ENCODE measurements around the gene OR10A3. TPM values are rescaled to one million over a fixed set of nuclear protein-coding genes. Genes with fewer than 3 reads are reported as not detected.

Gene OR10A3
- polyA plus RNA-seq, 2 donors, result not detected

- 44 to 47% methylated on average over 1 of the region's 1 CpG for WGBS, 2 donors
- Histone ChIP-seq H3K27ac (ENCODE audit: low read depth in 2 of 2, low read length in 1 of 2) (no peak overlapping the region), H3K27me3 (ENCODE audit: control insufficient read depth in 1 of 2, insufficient read depth in 2 of 2, low read length in 2 of 2) (no peaks in the 10 kb centered on the region)
These were observed 45.3 kb downstream of the OR10A3 start for GRCh38 chr11:7896009-7896785.

GRCh38 chr11:7894251-7894650, 47.3 kb downstream of the OR10A3 start:
- H3K9me3 ChIP-seq (ENCODE audit: control insufficient read depth in 2 of 2, insufficient read depth in 1 of 2, low read depth in 1 of 2, low read length in 1 of 2), result no peaks in the 10 kb centered on the region
- H3K27ac ChIP-seq (ENCODE audit: low read depth in 2 of 2, low read length in 1 of 2), result no peak overlapping the region
- H3K4me1 ChIP-seq (ENCODE audit: control insufficient read depth in 2 of 2, insufficient read depth in 2 of 2, low read length in 1 of 2), result no peaks in the 10 kb centered on the region
- H3K4me3 ChIP-seq (ENCODE audit: low read depth in 1 of 2, low read length in 2 of 2), result no peak overlapping the region
- H3K36me3 ChIP-seq (ENCODE audit: control insufficient read depth in 2 of 2, insufficient read depth in 2 of 2, low read length in 1 of 2), result no peaks in the 10 kb centered on the region
- no peaks in the 10 kb centered on the region for H3K27me3 ChIP-seq (ENCODE audit: control insufficient read depth in 1 of 2, insufficient read depth in 2 of 2, low read length in 2 of 2)
- WGBS, 2 donors, result 60 to 67% methylated on average over 3 of the region's 3 CpGs

More at GRCh38 chr11:7896009-7896785, 45.3 kb downstream of the OR10A3 start:
- H3K9me3 ChIP-seq (ENCODE audit: control insufficient read depth in 2 of 2, insufficient read depth in 1 of 2, low read depth in 1 of 2, low read length in 1 of 2), result no peaks in the 10 kb centered on the region
- no peaks in the 10 kb centered on the region for H3K36me3 ChIP-seq (ENCODE audit: control insufficient read depth in 2 of 2, insufficient read depth in 2 of 2, low read length in 1 of 2)
- no peak overlapping the region for H3K4me3 ChIP-seq (ENCODE audit: low read depth in 1 of 2, low read length in 2 of 2)
- no peaks in the 10 kb centered on the region for H3K4me1 ChIP-seq (ENCODE audit: control insufficient read depth in 2 of 2, insufficient read depth in 2 of 2, low read length in 1 of 2)

GRCh38 chr11:7893796-7894195, 47.7 kb downstream of the OR10A3 start:
- Histone ChIP-seq H3K4me3 (ENCODE audit: low read depth in 1 of 2, low read length in 2 of 2) (no peak overlapping the region), H3K4me1 (ENCODE audit: control insufficient read depth in 2 of 2, insufficient read depth in 2 of 2, low read length in 1 of 2) (no peaks in the 10 kb centered on the region), H3K27me3 (ENCODE audit: control insufficient read depth in 1 of 2, insufficient read depth in 2 of 2, low read length in 2 of 2) (no peaks in the 10 kb centered on the region), H3K36me3 (ENCODE audit: control insufficient read depth in 2 of 2, insufficient read depth in 2 of 2, low read length in 1 of 2) (no peaks in the 10 kb centered on the region), H3K27ac (ENCODE audit: low read depth in 2 of 2, low read length in 1 of 2) (no peak overlapping the region), H3K9me3 (ENCODE audit: control insufficient read depth in 2 of 2, insufficient read depth in 1 of 2, low read depth in 1 of 2, low read length in 1 of 2) (no peaks in the 10 kb centered on the region)
- WGBS, 2 donors, result 68 to 83% methylated on average over 2 of the region's 2 CpGs

GRCh38 chr11:7892840-7893254, 48.7 kb downstream of the OR10A3 start:
- H3K27ac ChIP-seq (ENCODE audit: low read depth in 2 of 2, low read length in 1 of 2), result no peak overlapping the region
- WGBS, 2 donors, result 4 to 5% methylated on average over 2 of the region's 2 CpGs
- H3K27me3 ChIP-seq (ENCODE audit: control insufficient read depth in 1 of 2, insufficient read depth in 2 of 2, low read length in 2 of 2), result no peaks in the 10 kb centered on the region

GRCh38 chr11:7892059-7892699, 49.3 kb downstream of the OR10A3 start:
- Histone ChIP-seq H3K27me3 (ENCODE audit: control insufficient read depth in 1 of 2, insufficient read depth in 2 of 2, low read length in 2 of 2) (no peaks in the 10 kb centered on the region), H3K36me3 (ENCODE audit: control insufficient read depth in 2 of 2, insufficient read depth in 2 of 2, low read length in 1 of 2) (no peaks in the 10 kb centered on the region), H3K27ac (ENCODE audit: low read depth in 2 of 2, low read length in 1 of 2) (no peak overlapping the region), H3K4me3 (ENCODE audit: low read depth in 1 of 2, low read length in 2 of 2) (no peak overlapping the region), H3K4me1 (ENCODE audit: control insufficient read depth in 2 of 2, insufficient read depth in 2 of 2, low read length in 1 of 2) (no peaks in the 10 kb centered on the region), H3K9me3 (ENCODE audit: control insufficient read depth in 2 of 2, insufficient read depth in 1 of 2, low read depth in 1 of 2, low read length in 1 of 2) (no peaks in the 10 kb centered on the region)
- WGBS, 2 donors, result 49 to 60% methylated on average over 6 of the region's 6 CpGs

More at GRCh38 chr11:7892840-7893254, 48.7 kb downstream of the OR10A3 start:
- H3K36me3 ChIP-seq (ENCODE audit: control insufficient read depth in 2 of 2, insufficient read depth in 2 of 2, low read length in 1 of 2), result no peaks in the 10 kb centered on the region
- no peak overlapping the region for H3K4me3 ChIP-seq (ENCODE audit: low read depth in 1 of 2, low read length in 2 of 2)
- H3K9me3 ChIP-seq (ENCODE audit: control insufficient read depth in 2 of 2, insufficient read depth in 1 of 2, low read depth in 1 of 2, low read length in 1 of 2), result no peaks in the 10 kb centered on the region
- H3K4me1 ChIP-seq (ENCODE audit: control insufficient read depth in 2 of 2, insufficient read depth in 2 of 2, low read length in 1 of 2), result no peaks in the 10 kb centered on the region

GRCh38 chr11:7890417-7891172, 50.9 kb downstream of the OR10A3 start:
- Histone ChIP-seq H3K27me3 (ENCODE audit: control insufficient read depth in 1 of 2, insufficient read depth in 2 of 2, low read length in 2 of 2) (no peaks in the 10 kb centered on the region), H3K36me3 (ENCODE audit: control insufficient read depth in 2 of 2, insufficient read depth in 2 of 2, low read length in 1 of 2) (no peaks in the 10 kb centered on the region), H3K9me3 (ENCODE audit: control insufficient read depth in 2 of 2, insufficient read depth in 1 of 2, low read depth in 1 of 2, low read length in 1 of 2) (no peaks in the 10 kb centered on the region), H3K4me1 (ENCODE audit: control insufficient read depth in 2 of 2, insufficient read depth in 2 of 2, low read length in 1 of 2) (no peaks in the 10 kb centered on the region), H3K4me3 (ENCODE audit: low read depth in 1 of 2, low read length in 2 of 2) (no peak overlapping the region), H3K27ac (ENCODE audit: low read depth in 2 of 2, low read length in 1 of 2) (no peak overlapping the region)
- WGBS, 2 donors, result 30 to 40% methylated on average over 6 of the region's 6 CpGs

- Histone ChIP-seq H3K9me3 (ENCODE audit: control insufficient read depth in 2 of 2, insufficient read depth in 1 of 2, low read depth in 1 of 2, low read length in 1 of 2) (no peaks in the 10 kb centered on the region), H3K4me3 (ENCODE audit: low read depth in 1 of 2, low read length in 2 of 2) (no peak overlapping the region), H3K4me1 (ENCODE audit: control insufficient read depth in 2 of 2, insufficient read depth in 2 of 2, low read length in 1 of 2) (no peaks in the 10 kb centered on the region), H3K27ac (ENCODE audit: low read depth in 2 of 2, low read length in 1 of 2) (no peak overlapping the region), H3K36me3 (ENCODE audit: control insufficient read depth in 2 of 2, insufficient read depth in 2 of 2, low read length in 1 of 2) (no peaks in the 10 kb centered on the region), H3K27me3 (ENCODE audit: control insufficient read depth in 1 of 2, insufficient read depth in 2 of 2, low read length in 2 of 2) (no peaks in the 10 kb centered on the region)
- 56% methylated on average over 5 of the region's 5 CpGs for WGBS, 2 donors
These were observed 51.5 kb downstream of the OR10A3 start for GRCh38 chr11:7889985-7890384.

Other genes with a start within 250 kb of the OR10A3 start
- under 1 TPM; 0.06 to 0.14 TPM for gene OVCH2, start 235.2 kb downstream of the OR10A3 start, polyA plus RNA-seq
- not detected for gene OR5P2, start 144.8 kb downstream of the OR10A3 start, polyA plus RNA-seq
- gene OR5P3, start 110.9 kb downstream of the OR10A3 start, polyA plus RNA-seq, result not detected
- gene OR10A6, start 10.4 kb downstream of the OR10A3 start, polyA plus RNA-seq, result not detected
- gene NLRP10, start 23.7 kb upstream of the OR10A3 start, polyA plus RNA-seq, result not detected
- gene EIF3F, start 45.6 kb upstream of the OR10A3 start, polyA plus RNA-seq, result 100 to 1,000 TPM in 1 of 2 donors, 10 to 100 TPM in 1; 80.4 to 406 TPM
- under 1 TPM; 0.71 to 0.78 TPM for gene TUB, start 139.5 kb upstream of the OR10A3 start, polyA plus RNA-seq
- gene RIC3, start 227.3 kb upstream of the OR10A3 start, polyA plus RNA-seq, result 10 to 100 TPM in 1 of 2 donors, 1 to 10 TPM in 1; 6.2 to 11.6 TPM

Measured in esophagus (tissue), 2 donors.